ENCODE data around the gene PAK6. TPM values are rescaled to one million over a fixed set of nuclear protein-coding genes. Genes with fewer than 3 reads are reported as not detected.
A peak's percentile ranks its signal among the peaks of the same experiment; 100 is the strongest.

PAK6 gene
- total RNA-seq, 1 donor from 2014 or later: 0.54 TPM

DNA sequence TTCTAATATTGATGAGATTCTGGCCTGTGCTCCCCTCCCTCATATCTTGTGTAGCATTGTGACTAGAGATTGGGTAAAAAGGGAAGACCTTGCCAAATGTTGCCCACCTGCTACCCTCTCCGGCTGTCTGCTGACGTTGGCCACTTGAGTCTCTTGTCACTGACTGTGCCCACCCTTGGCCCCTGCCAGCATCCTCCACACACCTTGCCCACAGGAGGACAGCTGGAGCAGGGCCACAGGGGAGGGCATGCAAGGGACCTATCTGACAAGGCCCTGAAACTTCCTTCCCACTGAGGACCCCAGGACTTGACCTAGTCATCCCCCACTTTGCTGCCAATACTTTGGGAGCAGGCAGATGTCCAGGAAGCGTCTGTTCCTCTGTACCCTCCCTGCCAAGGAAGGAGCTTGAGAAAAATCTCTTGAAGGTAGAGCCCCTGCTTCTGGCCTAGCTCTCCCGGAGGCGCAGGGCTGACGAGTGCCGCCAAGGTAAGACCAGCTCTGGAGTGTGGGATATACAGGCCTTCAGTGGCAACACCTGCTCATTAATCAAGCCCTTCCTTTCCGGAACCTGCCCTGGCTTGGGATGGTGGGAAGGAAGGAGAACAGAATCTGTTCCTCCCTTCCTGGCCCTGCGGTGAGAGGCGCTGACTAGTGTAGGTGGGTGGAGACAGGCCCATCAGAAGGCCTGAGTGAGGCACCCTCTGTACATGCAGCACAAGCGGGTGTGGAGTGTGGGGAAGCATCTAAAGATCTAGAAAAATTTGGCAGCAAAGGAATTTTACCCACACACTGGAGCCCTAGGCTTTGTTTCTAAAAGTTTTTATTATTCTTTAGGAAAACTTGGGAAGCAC lies 4.9 kb upstream of the PAK6 start:
- peaks cover 3% of the 10 kb centered on the region for H3K4me1 Mint-ChIP-seq
- peaks cover 5% of the 10 kb centered on the region for H3K36me3 Mint-ChIP-seq (ENCODE audit: low read depth)
- H3K27me3 Mint-ChIP-seq: peaks cover 10% of the 10 kb centered on the region
- no peak overlapping the region for H3K27ac Mint-ChIP-seq
- H3K4me3 Mint-ChIP-seq: no peak overlapping the region
- no peaks in the 10 kb centered on the region for H3K9me3 Mint-ChIP-seq
- no peak for DNase-seq
- intact Hi-C loops (cut with micrococcal nuclease): no loop called here

DNA sequence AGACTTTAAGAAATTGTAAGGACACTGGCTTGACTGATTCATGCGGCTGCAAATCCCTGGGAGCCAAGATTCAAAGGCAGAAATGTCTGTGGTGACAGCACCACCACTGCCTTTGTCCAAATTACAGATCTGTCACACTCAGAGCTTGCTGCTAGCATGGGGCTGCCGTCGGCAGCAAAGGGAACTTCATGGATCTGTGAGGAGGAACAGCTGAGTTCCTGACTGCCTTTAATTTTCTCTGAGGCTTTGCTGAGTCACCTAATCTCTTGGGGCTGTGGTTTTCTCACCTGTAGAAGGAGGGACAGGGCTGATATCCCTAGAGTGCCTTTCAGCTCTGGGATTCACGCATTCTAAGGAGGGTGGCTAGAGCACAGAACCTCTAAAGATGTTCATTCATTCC lies 4.1 kb upstream of the PAK6 start:
- intact Hi-C loops (cut with micrococcal nuclease): no loop called here
- H3K9me3 Mint-ChIP-seq: no peaks in the 10 kb centered on the region
- peaks cover 16% of the 10 kb centered on the region for H3K27me3 Mint-ChIP-seq
- H3K4me1 Mint-ChIP-seq: peaks cover 7% of the 10 kb centered on the region
- H3K36me3 Mint-ChIP-seq (ENCODE audit: low read depth): peaks cover 3% of the 10 kb centered on the region
- no peak overlapping the region for H3K27ac Mint-ChIP-seq
- no peak overlapping the region for H3K4me3 Mint-ChIP-seq
- DNase-seq: no peak

- no peak overlapping the region for H3K4me3 Mint-ChIP-seq
- H3K4me1 Mint-ChIP-seq: peaks cover 7% of the 10 kb centered on the region
- H3K27me3 Mint-ChIP-seq: peaks cover 17% of the 10 kb centered on the region
- no peak for DNase-seq
- intact Hi-C loops (cut with micrococcal nuclease): no loop called here
- no peaks in the 10 kb centered on the region for H3K9me3 Mint-ChIP-seq
- H3K36me3 Mint-ChIP-seq (ENCODE audit: low read depth): peaks cover 2% of the 10 kb centered on the region
- no peak overlapping the region for H3K27ac Mint-ChIP-seq
Observed at GRCh38 chr15:40235201-40235885, 3.5 kb upstream of the PAK6 start.

DNA sequence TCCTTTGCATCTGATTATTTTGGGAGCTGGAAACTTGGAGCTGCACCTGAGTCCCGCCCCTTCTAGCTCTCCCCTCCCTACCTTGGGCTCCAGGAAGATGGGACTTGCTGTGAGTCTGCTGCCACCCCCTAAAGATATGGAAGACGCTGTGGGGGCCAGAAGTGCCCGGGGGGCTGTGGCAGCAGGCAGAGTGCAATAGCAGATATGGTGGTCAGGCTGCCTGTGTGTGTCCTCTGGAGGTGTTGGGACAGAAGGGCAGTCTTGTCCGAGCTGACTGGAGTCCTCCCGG lies 485 bp downstream of the PAK6 start:
- H3K4me3 Mint-ChIP-seq: peak overlapping the region; percentile 45
- intact Hi-C loops (cut with micrococcal nuclease): no loop called here
- H3K27me3 Mint-ChIP-seq: peaks cover 17% of the 10 kb centered on the region
- DNase-seq: no peak
- H3K27ac Mint-ChIP-seq: no peak overlapping the region
- no peaks in the 10 kb centered on the region for H3K9me3 Mint-ChIP-seq
- peaks cover 2% of the 10 kb centered on the region for H3K36me3 Mint-ChIP-seq (ENCODE audit: low read depth)
- H3K4me1 Mint-ChIP-seq: peaks cover 7% of the 10 kb centered on the region

GRCh38 chr15:40239693-40240618 lies 1.1 kb downstream of the PAK6 start:
- H3K4me3 Mint-ChIP-seq: peak overlapping the region; percentile 45
- H3K27me3 Mint-ChIP-seq: peaks cover 17% of the 10 kb centered on the region
- no peak for DNase-seq
- H3K9me3 Mint-ChIP-seq: no peaks in the 10 kb centered on the region
- H3K4me1 Mint-ChIP-seq: peaks cover 7% of the 10 kb centered on the region
- peaks cover 2% of the 10 kb centered on the region for H3K36me3 Mint-ChIP-seq (ENCODE audit: low read depth)
- no peak overlapping the region for H3K27ac Mint-ChIP-seq
- intact Hi-C loops (cut with micrococcal nuclease): no loop called here

DNA sequence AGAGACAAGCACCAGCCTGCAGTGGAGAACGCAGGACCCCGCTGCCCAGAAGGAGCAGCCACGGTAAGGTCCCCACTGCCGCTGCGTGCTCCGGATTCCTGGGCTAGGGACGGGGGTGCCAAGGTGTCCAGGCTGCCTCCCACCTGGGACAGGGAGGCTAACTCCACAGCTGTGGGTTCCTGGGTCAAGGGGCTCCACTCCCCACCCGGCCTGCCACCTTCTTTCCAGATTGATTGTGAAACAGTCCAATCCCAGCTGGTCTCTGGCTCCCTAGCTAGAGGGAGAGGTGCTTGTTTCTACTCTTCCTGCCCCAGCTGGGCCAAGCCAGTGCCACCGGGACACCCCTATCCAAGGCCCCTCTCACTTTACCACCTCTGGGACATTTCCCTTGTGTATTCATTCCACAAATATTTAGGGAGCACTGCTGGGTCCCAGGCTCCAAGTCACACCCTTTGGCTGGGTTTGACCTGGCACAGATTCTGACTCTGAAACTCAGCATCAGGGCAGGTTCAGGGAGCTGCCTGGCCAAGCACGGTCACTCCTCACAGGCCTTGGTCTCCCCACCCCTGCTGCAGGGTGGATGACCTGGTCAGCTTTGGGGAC lies 1.9 kb downstream of the PAK6 start:
- Mint-ChIP-seq H3K36me3 (ENCODE audit: low read depth) (peaks cover 2% of the 10 kb centered on the region), H3K27me3 (peaks cover 17% of the 10 kb centered on the region), H3K9me3 (no peaks in the 10 kb centered on the region), H3K4me3 (no peak overlapping the region), H3K27ac (no peak overlapping the region), H3K4me1 (peaks cover 7% of the 10 kb centered on the region)
- DNase-seq: no peak
- intact Hi-C loops (cut with micrococcal nuclease): no loop called here

DNA sequence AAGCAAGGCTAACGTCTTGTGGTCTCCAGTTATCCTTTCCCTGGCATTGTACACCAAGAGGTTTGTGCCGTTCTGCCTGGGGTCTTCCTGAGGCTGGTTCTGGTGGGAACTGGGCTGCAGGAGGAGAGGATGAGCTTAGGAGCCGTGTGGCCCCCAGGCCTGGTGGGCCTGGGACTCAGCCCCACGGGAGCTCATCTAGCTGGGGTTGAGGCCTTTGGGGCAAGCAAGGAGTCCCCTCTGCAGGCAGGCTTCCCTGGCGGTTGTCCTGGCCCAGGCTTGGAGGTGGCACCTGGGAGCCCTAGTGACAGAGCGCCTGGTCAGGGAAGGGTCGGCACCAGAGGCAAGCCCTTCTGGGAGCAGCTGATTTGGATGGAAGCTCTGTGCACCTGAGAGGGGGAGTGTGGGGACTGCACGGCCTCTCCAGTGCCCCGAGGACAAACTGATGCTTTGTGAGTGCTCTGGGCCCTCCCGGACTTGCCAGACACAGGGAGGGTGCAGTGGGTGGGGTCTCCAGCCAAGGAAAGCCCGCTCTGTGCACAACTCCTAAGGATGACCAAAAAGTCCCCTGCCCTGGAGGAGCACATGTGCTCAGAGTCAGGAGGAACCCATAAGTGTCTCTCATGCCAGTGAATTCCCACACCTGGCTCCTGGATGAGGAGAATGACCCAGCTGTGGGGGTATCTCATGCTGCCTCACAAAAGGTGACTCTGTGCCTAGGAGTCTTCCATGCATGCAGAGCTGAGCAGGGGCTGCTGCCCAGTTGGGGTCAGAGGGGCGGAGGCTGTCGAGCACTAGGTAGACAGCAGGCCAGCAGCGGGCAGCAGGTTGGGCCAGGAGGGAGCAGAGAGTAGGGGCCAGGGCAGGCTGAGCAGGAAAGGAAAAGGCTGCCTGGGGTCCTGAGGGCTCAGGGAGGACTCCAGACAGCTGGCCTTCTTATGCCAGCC lies 2.7 kb downstream of the PAK6 start:
- no peak for DNase-seq
- Mint-ChIP-seq H3K4me1 (peaks cover 7% of the 10 kb centered on the region), H3K4me3 (no peak overlapping the region), H3K9me3 (no peaks in the 10 kb centered on the region), H3K27ac (no peak overlapping the region), H3K27me3 (peaks cover 21% of the 10 kb centered on the region), H3K36me3 (ENCODE audit: low read depth) (peaks cover 2% of the 10 kb centered on the region)
- intact Hi-C loops (cut with micrococcal nuclease): no loop called here

GRCh38 chr15:40242213-40242599 lies 3.3 kb downstream of the PAK6 start:
- Mint-ChIP-seq H3K36me3 (ENCODE audit: low read depth) (no peaks in the 10 kb centered on the region), H3K9me3 (no peaks in the 10 kb centered on the region), H3K27me3 (peaks cover 21% of the 10 kb centered on the region), H3K27ac (no peak overlapping the region), H3K4me1 (peaks cover 7% of the 10 kb centered on the region), H3K4me3 (no peak overlapping the region)
- intact Hi-C loops (cut with micrococcal nuclease): no loop called here
- DNase-seq: no peak

GRCh38 chr15:40242601-40243000 lies 3.7 kb downstream of the PAK6 start:
- intact Hi-C loops (cut with micrococcal nuclease): no loop called here
- Mint-ChIP-seq H3K4me3 (no peak overlapping the region), H3K27me3 (peaks cover 21% of the 10 kb centered on the region), H3K9me3 (no peaks in the 10 kb centered on the region), H3K27ac (no peak overlapping the region), H3K36me3 (ENCODE audit: low read depth) (no peaks in the 10 kb centered on the region), H3K4me1 (peaks cover 7% of the 10 kb centered on the region)
- no peak for DNase-seq

DNA sequence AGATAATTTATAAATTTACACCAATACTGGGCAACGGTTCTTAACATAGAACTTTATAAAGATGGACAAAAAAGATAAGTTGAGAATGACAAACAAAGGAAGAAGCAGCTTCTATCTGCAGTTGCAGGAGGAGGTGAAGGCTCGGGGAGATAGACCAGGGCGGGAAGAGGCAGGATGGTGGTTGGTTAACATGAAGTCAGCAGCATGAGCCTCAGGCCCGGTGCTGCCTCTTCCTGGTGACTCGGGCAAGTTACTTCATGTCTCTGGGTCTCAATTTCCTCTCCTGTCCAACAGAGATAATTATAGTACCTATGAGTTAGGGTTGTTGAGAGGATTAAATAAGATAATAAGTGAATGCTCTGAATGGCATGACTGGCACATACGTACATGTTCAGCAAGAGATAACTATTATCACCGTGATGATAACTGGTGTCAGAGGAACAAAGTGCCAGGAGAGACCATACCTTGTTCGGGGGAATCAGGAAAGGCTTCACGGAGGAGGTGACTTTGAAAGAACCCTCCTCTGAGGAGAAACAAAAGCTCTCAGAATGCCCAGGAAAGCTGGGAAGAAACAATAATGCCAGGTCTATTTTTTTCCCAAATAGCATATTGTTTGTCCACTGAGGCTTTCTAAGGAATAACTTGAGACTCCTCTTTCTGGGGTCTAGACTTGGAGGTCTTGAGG lies 4.4 kb downstream of the PAK6 start:
- H3K36me3 Mint-ChIP-seq (ENCODE audit: low read depth): no peaks in the 10 kb centered on the region
- no peaks in the 10 kb centered on the region for H3K9me3 Mint-ChIP-seq
- intact Hi-C loops (cut with micrococcal nuclease): no loop called here
- DNase-seq: no peak
- no peak overlapping the region for H3K27ac Mint-ChIP-seq
- H3K4me3 Mint-ChIP-seq: no peak overlapping the region
- H3K4me1 Mint-ChIP-seq: peaks cover 4% of the 10 kb centered on the region
- H3K27me3 Mint-ChIP-seq: peaks cover 14% of the 10 kb centered on the region

DNA sequence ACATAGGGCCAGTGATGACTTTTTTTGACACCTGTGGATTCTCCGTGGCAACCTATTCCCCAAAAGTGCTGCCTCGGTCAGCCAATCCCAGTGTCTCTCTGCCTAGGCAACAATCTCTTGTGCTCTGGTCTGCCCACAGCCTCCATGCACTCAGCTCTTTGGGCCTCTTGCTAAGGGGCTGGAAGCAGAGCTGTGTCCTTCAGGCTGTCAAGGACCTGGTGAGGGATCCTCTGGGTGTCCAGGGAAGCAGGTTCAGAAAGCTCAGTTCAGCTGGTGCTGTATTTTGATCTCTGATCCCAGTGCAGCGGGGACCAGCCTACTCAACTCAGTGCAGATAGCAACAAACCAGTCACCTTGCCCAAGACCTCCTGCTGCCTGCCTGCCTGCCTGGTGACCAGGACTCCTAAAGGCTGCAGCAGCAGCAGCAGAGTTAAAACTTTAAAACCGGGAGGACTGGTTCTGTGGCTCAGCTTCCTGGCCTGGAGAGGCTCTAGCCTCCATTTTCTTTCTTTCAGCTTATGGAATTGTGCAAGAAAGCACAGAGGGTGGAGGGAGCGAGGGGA lies 6.2 kb downstream of the PAK6 start:
- intact Hi-C loops (cut with micrococcal nuclease): no loop called here
- DNase-seq: no peak
- Mint-ChIP-seq H3K27ac (no peak overlapping the region), H3K4me3 (no peak overlapping the region), H3K9me3 (no peaks in the 10 kb centered on the region), H3K27me3 (peaks cover 7% of the 10 kb centered on the region), H3K36me3 (ENCODE audit: low read depth) (no peaks in the 10 kb centered on the region), H3K4me1 (no peaks in the 10 kb centered on the region)

DNA sequence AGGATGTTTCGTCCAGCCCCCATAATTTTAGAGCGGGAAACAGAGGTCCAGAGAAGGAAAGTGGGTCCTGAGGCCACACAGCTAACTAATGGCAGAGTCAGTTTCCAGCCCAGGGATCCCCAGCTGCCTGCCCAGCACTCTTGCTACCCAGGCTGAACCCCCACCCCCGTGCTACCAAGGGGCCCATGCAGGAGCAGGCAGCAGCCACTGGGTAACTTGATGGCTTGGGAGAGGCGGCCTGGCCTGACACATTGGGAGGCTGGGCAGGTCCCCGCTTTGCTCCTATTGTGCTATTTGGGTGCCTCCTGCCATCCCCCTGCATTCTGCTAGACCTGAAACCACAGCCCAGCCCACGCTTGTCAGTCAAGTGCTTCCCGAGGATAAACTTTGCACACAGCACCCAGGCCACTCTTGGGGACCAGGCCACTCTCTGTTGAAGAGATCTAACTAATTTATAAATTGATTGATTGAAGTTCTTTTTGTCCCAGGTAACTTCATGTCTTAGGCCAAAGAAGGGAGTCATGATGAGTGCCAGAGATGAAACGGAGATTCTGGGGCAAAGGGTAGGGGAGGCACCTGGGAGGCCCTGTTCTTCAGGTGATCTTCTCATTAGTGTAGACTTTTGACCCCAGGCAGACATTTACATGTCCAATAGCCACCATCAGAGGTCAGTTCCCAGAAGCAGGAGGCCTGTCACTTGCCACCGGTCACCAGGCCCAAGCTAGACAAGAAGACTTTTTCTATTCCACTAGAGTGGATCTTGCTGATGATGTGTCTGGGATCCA lies 7.0 kb downstream of the PAK6 start:
- Mint-ChIP-seq H3K36me3 (ENCODE audit: low read depth) (no peaks in the 10 kb centered on the region), H3K27ac (no peak overlapping the region), H3K27me3 (peaks cover 11% of the 10 kb centered on the region), H3K9me3 (no peaks in the 10 kb centered on the region), H3K4me3 (no peak overlapping the region), H3K4me1 (no peaks in the 10 kb centered on the region)
- intact Hi-C loops (cut with micrococcal nuclease): no loop called here
- no peak for DNase-seq
